Mesendoderm (in vitro differentiated cells): ENCODE results near the gene SF3A1.

ENCODE experiments used
- DNase-seq: peaks from one replicate; pipeline ENCODE4 v3.0.0; 2013
- H2AK5ac ChIP-seq: 2 replicates; pipeline ENCODE4 v1.6.1; 2013; ENCODE audit warnings: low read length, inconsistent platforms
- H2BK120ac ChIP-seq: 2 replicates; pipeline ENCODE4 v1.6.1; 2013; ENCODE audit warnings: low read depth, mild to moderate bottlenecking, low read length, moderate library complexity, mixed read lengths
- H2BK15ac ChIP-seq: replicated peaks from 2 replicates; pipeline ENCODE4 v1.6.1; 2013; ENCODE audit warnings: low read depth, mild to moderate bottlenecking, moderate library complexity
- H2BK5ac ChIP-seq: 2 replicates; pipeline ENCODE4 v1.6.1; 2013; ENCODE audit warnings: low read length, inconsistent platforms
- H3K18ac ChIP-seq: 2 replicates; pipeline ENCODE4 v1.6.1; 2013; ENCODE audit warnings: mild to moderate bottlenecking, low read length, mixed read lengths
- H3K23ac ChIP-seq: one replicate; pipeline ENCODE4 v1.6.1; 2013; ENCODE audit warnings: low read length
- H3K27ac ChIP-seq: 2 replicates; pipeline ENCODE4 v1.5.1; 2013; ENCODE audit warnings: low read depth, mild to moderate bottlenecking, inconsistent platforms, low read length, moderate library complexity
- H3K27me3 ChIP-seq: 2 replicates; pipeline ENCODE4 v1.6.1; 2013; ENCODE audit warnings: low read length, control low read depth, mild to moderate bottlenecking, inconsistent platforms; ENCODE audit not compliant: insufficient read depth, poor library complexity
- H3K36me3 ChIP-seq: 2 replicates; pipeline ENCODE4 v1.6.1; 2013; ENCODE audit warnings: low read length, inconsistent platforms; ENCODE audit not compliant: control insufficient read depth, insufficient read depth
- H3K4ac ChIP-seq: one replicate; pipeline ENCODE4 v1.6.1; 2013; ENCODE audit warnings: low read depth, mild to moderate bottlenecking, low read length, moderate library complexity
- H3K4me1 ChIP-seq: 2 replicates; pipeline ENCODE4 v1.6.1; 2013; ENCODE audit warnings: low read depth, low read length, inconsistent platforms; ENCODE audit not compliant: control insufficient read depth
- H3K4me2 ChIP-seq: 2 replicates; pipeline ENCODE4 v1.6.1; 2013; ENCODE audit warnings: low read length
- H3K4me3 ChIP-seq: 2 replicates; pipeline ENCODE4 v1.5.1; 2013; ENCODE audit warnings: mild to moderate bottlenecking, low read length
- H3K56ac ChIP-seq: one replicate; pipeline ENCODE4 v1.6.1; 2013; ENCODE audit warnings: low read length
- H3K79me1 ChIP-seq: 2 replicates; pipeline ENCODE4 v1.6.1; 2013; ENCODE audit warnings: low read length, inconsistent platforms
- H3K79me2 ChIP-seq: 2 replicates; pipeline ENCODE4 v1.6.1; 2013; ENCODE audit warnings: mild to moderate bottlenecking, low read length; ENCODE audit not compliant: control insufficient read depth, insufficient read depth
- H3K9ac ChIP-seq: 2 replicates; pipeline ENCODE4 v1.6.1; 2013; ENCODE audit warnings: low read length, inconsistent platforms
- H4K5ac ChIP-seq: one replicate; pipeline ENCODE4 v1.6.1; 2013; ENCODE audit warnings: low read length
- H4K8ac ChIP-seq: one replicate; pipeline ENCODE4 v1.6.1; 2013; ENCODE audit warnings: low read depth, mild to moderate bottlenecking, control low read depth, low read length, moderate library complexity
- WGBS: extraction: QIAGEN DNeasy Blood & Tissue Kit; methylation state at CpG from one replicate; pipeline ENCODE4 v1.1.7; 2013; ENCODE audit warnings: low lambda C conversion rate, missing lambda C conversion rate; ENCODE audit not compliant: insufficient coverage; ENCODE audit errors: extremely low coverage; 5-methylcytosine and 5-hydroxymethylcytosine counted together

The SF3A1 gene

GRCh38 chr22:30372915-30373314, 16.2 kb upstream of the SF3A1 start:
- no peaks in the 10 kb centered on the region for H3K79me2 ChIP-seq
- no peak overlapping the region for H3K9ac ChIP-seq
- H3K27me3 ChIP-seq = no peaks in the 10 kb centered on the region
- H3K56ac ChIP-seq = no peak overlapping the region
- H4K8ac ChIP-seq = no peak overlapping the region
- H3K4me1 ChIP-seq = no peaks in the 10 kb centered on the region
- H2BK120ac ChIP-seq = no peak overlapping the region
- WGBS = no CpG with 5 or more reads among the region's 8 CpGs
- no peak overlapping the region for H2BK5ac ChIP-seq
- H3K23ac ChIP-seq = no peak overlapping the region
- H3K4me2 ChIP-seq = no peak overlapping the region
- no peak overlapping the region for H2AK5ac ChIP-seq
- H3K27ac ChIP-seq = no peak overlapping the region
- no peak overlapping the region for H3K4me3 ChIP-seq
- no peak overlapping the region for H4K5ac ChIP-seq
- no peak overlapping the region for H3K18ac ChIP-seq
- no peaks in the 10 kb centered on the region for H3K79me1 ChIP-seq
- H3K4ac ChIP-seq = no peak overlapping the region
- H3K36me3 ChIP-seq = no peaks in the 10 kb centered on the region
- DNase-seq = no peak
- no peak overlapping the region for H2BK15ac ChIP-seq

DNA sequence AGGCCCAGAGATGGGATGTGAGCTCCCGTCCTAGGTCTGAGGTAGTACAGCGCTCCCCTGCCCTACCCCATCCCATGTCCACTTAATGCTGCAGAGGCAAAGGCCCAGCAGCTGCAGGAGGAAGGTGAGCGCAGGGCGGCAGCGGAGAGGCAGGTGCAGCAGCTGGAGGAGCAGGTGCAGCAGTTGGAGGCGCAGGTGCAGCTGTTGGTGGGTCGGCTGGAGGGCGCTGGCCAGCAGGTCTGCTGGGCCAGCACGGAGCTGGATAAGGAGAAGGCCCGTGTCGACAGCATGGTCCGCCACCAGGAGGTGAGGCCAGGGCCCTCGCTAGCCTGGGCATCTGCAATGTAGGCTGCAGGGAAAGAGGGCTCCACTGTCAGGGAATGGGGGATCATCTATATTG, 15.3 kb upstream of the SF3A1 start:
- H2BK5ac ChIP-seq = no peak overlapping the region
- H4K5ac ChIP-seq = no peak overlapping the region
- no peak overlapping the region for H2AK5ac ChIP-seq
- H4K8ac ChIP-seq = no peak overlapping the region
- H3K79me1 ChIP-seq = no peaks in the 10 kb centered on the region
- no peak overlapping the region for H3K27ac ChIP-seq
- no peaks in the 10 kb centered on the region for H3K79me2 ChIP-seq
- H3K56ac ChIP-seq = no peak overlapping the region
- no peaks in the 10 kb centered on the region for H3K36me3 ChIP-seq
- no peak overlapping the region for H3K23ac ChIP-seq
- no peak overlapping the region for H3K4me3 ChIP-seq
- H3K4me1 ChIP-seq = no peaks in the 10 kb centered on the region
- no peak overlapping the region for H3K18ac ChIP-seq
- no peak for DNase-seq
- WGBS = no CpG with 5 or more reads among the region's 13 CpGs
- H3K9ac ChIP-seq = no peak overlapping the region
- H3K4ac ChIP-seq = no peak overlapping the region
- H2BK15ac ChIP-seq = no peak overlapping the region
- H2BK120ac ChIP-seq = no peak overlapping the region
- H3K27me3 ChIP-seq = no peaks in the 10 kb centered on the region
- no peak overlapping the region for H3K4me2 ChIP-seq

DNA sequence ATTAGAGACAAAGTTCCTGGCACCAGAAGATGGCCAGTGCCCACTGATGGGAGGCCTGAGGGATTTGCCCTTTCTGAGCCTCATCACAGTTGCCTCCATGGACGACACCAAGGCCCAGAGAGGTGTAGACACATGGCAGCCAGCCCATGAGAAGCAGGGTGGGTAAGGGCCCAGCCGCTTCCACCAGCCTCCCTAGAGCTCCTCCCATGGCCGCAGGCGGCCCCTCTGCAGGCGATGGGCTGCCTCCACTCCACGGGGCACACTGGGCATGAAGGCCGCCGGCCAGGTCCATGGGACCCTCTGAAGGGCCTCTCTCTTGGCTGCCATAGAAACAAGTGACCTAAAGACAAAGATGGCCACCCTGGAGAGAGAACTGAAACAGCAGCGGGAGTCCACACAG, 14.6 kb upstream of the SF3A1 start:
- no CpG with 5 or more reads among the region's 9 CpGs for WGBS
- H3K27ac ChIP-seq = no peak overlapping the region
- H3K9ac ChIP-seq = no peak overlapping the region
- no peaks in the 10 kb centered on the region for H3K27me3 ChIP-seq
- no peak overlapping the region for H3K56ac ChIP-seq
- no peak overlapping the region for H3K4me2 ChIP-seq
- no peak overlapping the region for H2AK5ac ChIP-seq
- no peak overlapping the region for H4K8ac ChIP-seq
- H2BK120ac ChIP-seq = no peak overlapping the region
- H4K5ac ChIP-seq = no peak overlapping the region
- H2BK5ac ChIP-seq = no peak overlapping the region
- H2BK15ac ChIP-seq = no peak overlapping the region
- no peaks in the 10 kb centered on the region for H3K79me1 ChIP-seq
- H3K79me2 ChIP-seq = no peaks in the 10 kb centered on the region
- H3K4me1 ChIP-seq = no peaks in the 10 kb centered on the region
- H3K4ac ChIP-seq = no peak overlapping the region
- H3K36me3 ChIP-seq = no peaks in the 10 kb centered on the region
- no peak for DNase-seq
- no peak overlapping the region for H3K18ac ChIP-seq
- no peak overlapping the region for H3K4me3 ChIP-seq
- H3K23ac ChIP-seq = no peak overlapping the region

- no peaks in the 10 kb centered on the region for H3K79me1 ChIP-seq
Observed at GRCh38 chr22:30370641-30371230, 14.0 kb upstream of the SF3A1 start.

GRCh38 chr22:30368420-30368819, 11.7 kb upstream of the SF3A1 start:
- WGBS = no CpG with 5 or more reads among the region's 9 CpGs
- no peak for DNase-seq
- H3K4me3 ChIP-seq = no peak overlapping the region

More at GRCh38 chr22:30370641-30371230, 14.0 kb upstream of the SF3A1 start:
- no peak overlapping the region for H4K5ac ChIP-seq
- no peak for DNase-seq
- no peak overlapping the region for H3K23ac ChIP-seq
- no peaks in the 10 kb centered on the region for H3K27me3 ChIP-seq
- H3K79me2 ChIP-seq = no peaks in the 10 kb centered on the region
- no peak overlapping the region for H3K18ac ChIP-seq
- H3K27ac ChIP-seq = no peak overlapping the region
- no peak overlapping the region for H3K4me2 ChIP-seq
- no peak overlapping the region for H2BK15ac ChIP-seq
- H2BK5ac ChIP-seq = no peak overlapping the region
- H3K4me1 ChIP-seq = no peaks in the 10 kb centered on the region
- H3K56ac ChIP-seq = no peak overlapping the region
- H3K4ac ChIP-seq = no peak overlapping the region
- H3K4me3 ChIP-seq = no peak overlapping the region
- no peaks in the 10 kb centered on the region for H3K36me3 ChIP-seq
- no peak overlapping the region for H3K9ac ChIP-seq
- H4K8ac ChIP-seq = no peak overlapping the region
- no CpG with 5 or more reads among the region's 19 CpGs for WGBS
- H2BK120ac ChIP-seq = no peak overlapping the region
- H2AK5ac ChIP-seq = no peak overlapping the region

GRCh38 chr22:30365891-30366290, 9.2 kb upstream of the SF3A1 start:
- Histone ChIP-seq H4K8ac (no peak overlapping the region), H2BK120ac (no peak overlapping the region), H3K27ac (no peak overlapping the region), H3K27me3 (no peaks in the 10 kb centered on the region), H3K23ac (no peak overlapping the region), H3K79me1 (no peaks in the 10 kb centered on the region), H3K4me2 (no peak overlapping the region), H4K5ac (no peak overlapping the region), H3K56ac (no peak overlapping the region), H2BK5ac (no peak overlapping the region), H3K18ac (no peak overlapping the region), H2AK5ac (no peak overlapping the region), H3K4me1 (peaks cover 5% of the 10 kb centered on the region), H3K9ac (no peak overlapping the region), H2BK15ac (no peak overlapping the region), H3K36me3 (no peaks in the 10 kb centered on the region), H3K79me2 (no peaks in the 10 kb centered on the region), H3K4ac (no peak overlapping the region), H3K4me3 (no peak overlapping the region)
- WGBS = no CpG with 5 or more reads among the region's 18 CpGs
- no peak for DNase-seq

More at GRCh38 chr22:30368420-30368819, 11.7 kb upstream of the SF3A1 start:
- H3K9ac ChIP-seq = no peak overlapping the region
- no peaks in the 10 kb centered on the region for H3K4me1 ChIP-seq
- no peak overlapping the region for H3K27ac ChIP-seq
- no peaks in the 10 kb centered on the region for H3K79me2 ChIP-seq
- no peak overlapping the region for H2BK120ac ChIP-seq
- H3K56ac ChIP-seq = no peak overlapping the region
- no peak overlapping the region for H2AK5ac ChIP-seq
- no peak overlapping the region for H2BK15ac ChIP-seq
- H3K79me1 ChIP-seq = no peaks in the 10 kb centered on the region
- no peak overlapping the region for H2BK5ac ChIP-seq
- no peak overlapping the region for H3K4ac ChIP-seq
- no peak overlapping the region for H4K8ac ChIP-seq
- H3K18ac ChIP-seq = no peak overlapping the region
- no peaks in the 10 kb centered on the region for H3K36me3 ChIP-seq
- no peak overlapping the region for H3K4me2 ChIP-seq
- H4K5ac ChIP-seq = no peak overlapping the region
- no peak overlapping the region for H3K23ac ChIP-seq
- no peaks in the 10 kb centered on the region for H3K27me3 ChIP-seq
